HG02759 (cell line): Measurements from ENCODE around the gene CD151.

Experiments
- ATAC-seq: cut with Tn5 transposase; IDR thresholded peaks from one replicate; pipeline ENCODE4 v1.9.1; 2021; ENCODE audit warnings: mild to moderate bottlenecking, moderate library complexity; ENCODE audit not compliant: unreplicated experiment

Gene CD151

DNA sequence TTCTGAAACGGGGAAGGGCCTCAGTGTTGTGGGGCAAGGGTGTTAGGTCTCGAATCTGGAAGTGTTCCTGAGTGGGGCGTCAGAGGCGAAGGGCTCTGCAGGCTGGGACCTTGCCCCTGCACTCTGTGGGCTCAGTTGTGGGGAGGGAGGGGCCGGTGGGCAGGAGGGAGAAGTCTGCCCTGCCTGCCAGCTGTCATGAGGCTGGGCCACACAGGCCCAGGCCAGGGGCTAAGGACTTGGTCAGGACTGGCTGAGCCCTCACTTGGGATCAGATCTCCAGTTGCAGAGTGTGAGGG lies 4.9 kb upstream of the CD151 start, which contains the start of gene CRACR2B:
CRACR2B (plus strand) TSS at position 23 of the 296 bp plus-strand sequence. CDS start 689 bp downstream, outside the sequence.
- ATAC-seq = no peak

DNA sequence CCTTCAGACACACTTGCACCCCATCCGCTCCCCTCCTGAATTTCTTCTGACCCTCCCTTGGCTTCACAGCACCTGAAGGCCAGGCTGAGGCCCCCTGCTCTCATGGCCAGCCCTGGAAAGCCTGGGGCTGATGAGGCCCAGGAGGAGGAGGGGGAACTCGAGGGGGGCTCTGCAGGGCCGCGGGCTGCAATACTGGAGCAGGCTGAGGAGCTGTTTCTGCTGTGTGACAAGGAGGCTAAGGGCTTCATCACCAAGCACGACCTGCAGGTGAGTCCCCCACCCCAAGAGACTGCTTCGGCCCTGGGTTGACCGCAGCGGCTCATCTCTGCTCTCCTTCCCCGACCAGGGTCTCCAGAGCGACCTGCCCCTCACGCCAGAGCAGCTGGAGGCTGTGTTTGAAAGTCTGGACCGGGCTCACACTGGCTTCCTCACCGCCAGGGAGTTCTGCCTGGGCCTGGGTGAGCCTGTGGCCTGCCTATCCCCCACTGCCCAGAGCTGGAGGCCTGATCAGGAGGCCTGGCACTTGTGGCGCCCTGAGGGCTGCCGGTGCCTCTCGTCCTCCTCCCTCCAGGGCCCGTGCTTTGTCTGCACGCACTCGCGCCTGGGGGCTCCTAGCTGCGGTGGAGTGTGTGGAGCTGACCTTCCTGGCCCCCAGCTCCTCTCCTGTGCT lies 4.1 kb upstream of the CD151 start:
- ATAC-seq = no peak

- ATAC-seq = no peak
Observed at GRCh38 chr11:829176-829846, 3.4 kb upstream of the CD151 start.

DNA sequence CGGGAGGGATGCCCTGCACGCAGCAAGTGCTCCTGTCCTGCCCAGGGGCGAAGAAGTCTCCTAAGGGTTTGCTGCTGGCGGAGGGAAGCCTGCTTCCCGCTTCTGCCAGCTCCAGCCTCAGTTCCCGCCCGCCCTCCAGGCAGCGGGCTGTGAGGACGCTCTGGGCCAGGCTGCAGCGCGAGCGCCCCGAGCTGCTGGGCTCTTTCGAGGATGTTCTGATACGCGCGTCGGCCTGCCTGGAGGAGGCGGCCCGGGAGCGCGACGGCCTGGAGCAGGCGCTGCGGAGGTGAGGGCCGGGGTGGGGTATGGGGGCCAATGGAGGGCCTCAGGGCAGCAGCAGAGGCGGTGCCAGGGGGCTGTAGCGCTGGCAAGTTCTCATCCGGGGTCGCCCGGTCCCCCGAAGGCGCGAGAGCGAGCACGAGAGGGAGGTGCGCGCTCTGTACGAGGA lies 2.9 kb upstream of the CD151 start:
- ATAC-seq = no peak

GRCh38 chr11:830295-831117 lies 2.2 kb upstream of the CD151 start:
- ATAC-seq = no peak

DNA sequence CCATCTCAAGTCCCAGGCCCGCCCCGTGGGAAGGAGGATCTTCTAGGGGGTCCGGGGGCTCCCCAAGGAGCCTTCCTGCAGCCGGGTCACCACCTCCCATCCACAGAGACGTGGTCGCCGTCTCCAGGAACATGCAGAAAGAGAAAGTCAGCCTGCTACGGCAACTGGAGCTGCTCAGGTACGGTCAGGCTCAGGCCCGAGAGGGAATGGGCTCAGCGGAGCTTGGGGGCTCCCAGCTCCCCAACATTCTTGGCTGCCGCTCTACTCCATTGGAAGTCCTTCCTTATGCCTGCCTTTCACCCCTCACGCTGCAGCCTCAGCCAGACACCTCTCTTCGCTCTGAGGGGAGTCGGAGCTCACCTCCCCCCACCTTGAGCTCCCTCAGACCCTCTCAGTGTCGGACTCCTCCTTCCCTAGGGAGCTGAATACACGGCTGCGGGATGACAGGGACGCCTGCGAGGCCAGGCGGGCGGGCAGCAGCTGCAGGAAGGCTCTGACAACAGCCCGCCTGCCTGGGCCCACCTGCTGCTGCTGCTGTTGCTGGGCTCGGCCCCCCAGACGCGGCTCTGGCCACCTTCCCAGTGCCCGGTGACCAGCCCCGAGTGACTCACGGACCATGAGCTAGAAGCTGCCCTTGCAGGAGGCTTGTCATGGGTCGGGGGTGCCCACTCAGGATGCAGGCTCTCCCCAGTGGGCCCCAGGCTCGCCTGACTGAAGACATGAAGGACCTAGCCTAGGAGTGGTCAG lies 1.5 kb upstream of the CD151 start:
- no peak for ATAC-seq

- ATAC-seq = no peak
Observed at GRCh38 chr11:831961-832528, 707 bp upstream of the CD151 start.

DNA sequence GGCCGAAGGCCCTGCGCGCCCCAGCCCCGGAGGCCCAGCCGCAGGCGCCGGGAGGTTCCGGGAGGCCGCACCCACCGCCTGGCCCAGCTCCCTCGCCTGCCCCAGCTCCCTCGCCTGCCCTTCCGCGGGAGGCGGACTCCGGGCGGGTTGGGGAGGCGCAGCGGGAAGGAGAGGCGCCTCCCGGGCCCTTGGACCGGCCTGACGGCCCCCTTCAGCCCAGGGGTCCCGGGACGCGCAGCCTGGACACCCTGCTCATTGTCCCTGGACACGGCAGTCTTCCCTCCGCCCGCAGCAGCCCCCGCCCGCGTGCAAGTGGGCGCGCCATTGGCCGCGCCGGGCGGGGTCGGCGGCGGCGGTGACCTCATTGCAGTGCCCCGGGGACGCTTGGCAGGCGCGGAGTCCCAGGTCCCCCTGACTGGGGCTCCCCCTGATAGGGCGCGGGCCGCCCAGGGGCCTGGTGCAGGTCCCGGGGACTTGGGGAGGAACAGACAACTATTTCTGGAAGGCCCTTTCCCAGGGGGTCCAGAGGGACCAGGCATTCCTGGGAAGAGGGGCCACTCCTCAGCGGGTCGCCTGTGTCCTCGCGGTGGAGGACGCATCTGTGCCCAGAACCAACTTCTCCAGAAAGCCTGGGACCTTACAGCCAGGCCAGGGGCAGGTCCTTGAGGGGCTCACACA lies 501 bp downstream of the CD151 start:
- ATAC-seq = no peak

DNA sequence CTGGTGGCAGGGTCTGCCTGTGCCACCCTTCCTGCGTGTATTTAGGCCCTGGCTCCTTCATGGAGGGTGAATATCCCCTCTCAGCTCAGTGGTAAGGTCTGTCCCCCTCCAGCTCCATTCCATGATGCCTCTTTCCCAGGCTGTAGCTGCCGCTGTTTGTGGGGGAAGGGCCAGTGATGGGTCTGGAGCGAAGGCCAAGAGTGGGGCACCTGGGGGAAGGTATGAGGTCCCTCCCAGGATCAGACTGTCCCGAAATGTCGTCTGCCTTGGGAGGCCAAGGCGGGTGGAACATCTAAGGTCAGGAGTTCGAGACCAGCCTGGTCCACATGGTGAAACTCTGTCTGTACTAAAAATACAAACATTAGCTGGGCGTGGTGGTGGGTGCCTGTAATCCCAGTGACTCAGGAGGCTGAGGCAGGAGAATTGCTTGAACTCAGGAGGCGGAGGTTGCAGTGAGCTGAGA lies 1.1 kb downstream of the CD151 start:
- ATAC-seq = no peak

GRCh38 chr11:834371-835316 lies 1.9 kb downstream of the CD151 start:
- ATAC-seq = no peak

DNA sequence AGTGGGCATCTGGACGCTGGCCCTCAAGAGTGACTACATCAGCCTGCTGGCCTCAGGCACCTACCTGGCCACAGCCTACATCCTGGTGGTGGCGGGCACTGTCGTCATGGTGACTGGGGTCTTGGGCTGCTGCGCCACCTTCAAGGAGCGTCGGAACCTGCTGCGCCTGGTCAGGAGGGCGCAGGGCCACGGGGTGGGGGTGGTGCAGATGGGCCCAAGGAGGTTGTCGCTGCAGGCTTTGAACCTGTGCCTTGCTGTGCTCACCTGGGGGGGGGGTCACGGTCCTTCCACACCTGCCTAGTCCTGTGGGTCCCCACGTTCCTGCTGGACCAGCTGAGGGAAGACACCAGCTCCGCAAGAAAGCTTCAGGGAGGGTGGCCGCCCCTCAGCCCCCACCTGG lies 3.5 kb downstream of the CD151 start:
- ATAC-seq = no peak

GRCh38 chr11:836700-837099 lies 3.9 kb downstream of the CD151 start:
- ATAC-seq = no peak

GRCh38 chr11:837189-837989 lies 4.6 kb downstream of the CD151 start:
- no peak for ATAC-seq

DNA sequence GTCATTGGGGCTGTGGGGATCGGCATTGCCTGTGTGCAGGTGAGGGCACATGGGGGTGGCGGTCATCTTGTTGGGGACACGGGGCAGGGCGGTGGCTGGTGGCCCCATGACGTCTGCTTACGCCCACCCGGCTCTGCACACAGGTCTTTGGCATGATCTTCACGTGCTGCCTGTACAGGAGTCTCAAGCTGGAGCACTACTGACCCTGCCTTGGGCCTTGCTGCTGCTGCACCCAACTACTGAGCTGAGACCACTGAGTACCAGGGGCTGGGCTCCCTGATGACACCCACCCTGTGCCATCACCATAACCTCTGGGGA lies 5.2 kb downstream of the CD151 start:
- no peak for ATAC-seq

DNA sequence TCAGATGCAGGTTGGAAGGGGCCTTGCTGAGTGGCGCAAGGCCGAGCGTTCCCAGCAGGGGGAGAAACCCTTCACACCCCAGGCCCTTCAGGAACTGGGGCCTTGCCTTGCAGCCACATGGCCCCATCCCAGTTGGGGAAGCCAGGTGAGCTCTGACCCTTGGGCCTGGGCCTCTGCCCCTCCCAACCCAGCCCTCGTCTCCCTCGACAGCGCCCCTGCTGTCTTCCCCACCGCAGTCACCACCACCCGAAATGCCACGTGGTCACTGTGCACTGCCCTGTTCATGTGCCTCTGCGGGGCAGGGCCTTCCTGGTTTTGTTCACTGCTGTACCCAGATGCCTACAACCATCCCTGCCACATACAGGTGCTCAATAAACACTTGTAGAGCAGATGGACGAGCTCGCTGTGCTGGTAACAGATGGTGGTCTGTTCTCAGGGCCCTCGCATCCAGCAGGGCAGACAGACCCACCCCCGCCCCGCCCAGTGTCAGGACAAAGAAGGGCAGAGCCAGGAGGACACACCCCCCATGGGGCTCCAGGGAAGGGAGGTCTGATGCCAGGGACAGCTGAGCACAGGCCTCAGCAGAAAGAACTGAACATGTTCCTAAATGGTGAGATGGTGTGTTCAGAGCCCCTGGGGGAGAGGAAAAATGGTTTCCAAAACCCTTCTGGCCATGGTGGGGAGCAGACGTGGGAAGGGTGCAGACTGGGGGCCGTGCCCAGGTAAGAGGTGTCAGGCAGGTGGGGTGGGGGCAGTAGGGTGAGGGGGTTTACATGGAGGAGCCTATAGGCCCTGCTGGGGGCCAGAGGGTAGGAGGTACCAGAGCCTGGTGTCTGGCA lies 5.9 kb downstream of the CD151 start:
- ATAC-seq = no peak

DNA sequence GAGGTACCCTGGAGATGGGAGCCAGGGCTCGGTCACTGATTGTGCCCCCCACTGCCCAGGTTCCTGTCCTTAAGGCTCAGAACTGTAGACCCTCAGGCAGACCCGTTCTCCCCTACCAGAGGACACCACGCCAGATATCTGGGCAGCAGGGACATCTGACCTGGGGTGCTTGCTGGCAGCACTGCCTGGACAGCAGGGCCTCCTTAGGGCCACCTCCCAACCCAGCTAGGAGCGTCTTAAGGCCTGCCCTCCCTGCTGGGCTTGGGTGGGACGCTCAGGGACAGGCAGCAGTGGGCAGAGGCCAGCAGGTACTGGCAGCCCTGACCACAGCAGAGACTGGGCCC lies 6.5 kb downstream of the CD151 start:
- no peak for ATAC-seq

DNA sequence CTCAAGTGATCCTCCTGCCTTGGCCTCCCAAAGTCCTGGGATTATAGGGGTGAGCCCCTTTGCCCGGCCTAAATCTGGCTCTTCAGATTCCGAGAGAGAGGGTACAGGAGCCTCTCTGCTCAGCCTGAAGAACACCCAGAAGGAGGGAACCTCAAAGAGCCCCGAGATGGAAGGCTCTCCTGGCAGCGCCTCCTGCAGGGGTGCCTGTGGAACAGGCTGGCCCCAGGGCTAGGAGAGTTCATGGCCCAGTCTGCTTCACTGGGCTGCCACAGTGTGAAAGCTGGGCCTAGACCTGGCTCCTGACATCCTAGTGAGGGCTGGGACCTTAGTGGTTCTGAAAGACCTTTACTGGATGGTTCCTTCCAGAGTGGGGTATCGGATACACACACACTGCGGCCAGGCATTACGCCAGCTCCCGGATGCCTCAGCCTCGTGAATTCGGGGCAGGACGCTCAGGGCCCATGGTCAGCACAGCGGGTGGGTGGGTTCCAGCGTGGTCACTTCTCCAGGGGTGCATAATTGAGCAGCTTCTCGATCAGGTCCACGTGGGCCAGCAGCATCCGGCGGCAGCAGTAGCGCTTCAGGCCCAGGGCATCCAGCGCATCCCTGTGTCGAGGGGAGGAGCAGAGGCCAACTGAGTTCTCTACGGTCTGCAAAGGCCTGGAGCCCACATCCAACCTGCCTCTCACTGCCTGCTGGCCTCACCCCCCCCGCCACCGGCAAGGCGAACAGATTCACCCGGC lies 7.3 kb downstream of the CD151 start:
- ATAC-seq = no peak
